SH-SY5Y (cell line): ENCODE results near the gene CNOT4.

Experiments
- GATA2 ChIP-seq: IDR thresholded peaks from 2 replicates; pipeline ENCODE4 v1.6.1; 2011; ENCODE audit warnings: mild to moderate bottlenecking, low read depth, low read length
- GATA3 ChIP-seq: IDR thresholded peaks from 2 replicates; pipeline ENCODE4 v1.6.1; 2011; ENCODE audit warnings: low read depth, mild to moderate bottlenecking, low read length, moderate library complexity

DNA sequence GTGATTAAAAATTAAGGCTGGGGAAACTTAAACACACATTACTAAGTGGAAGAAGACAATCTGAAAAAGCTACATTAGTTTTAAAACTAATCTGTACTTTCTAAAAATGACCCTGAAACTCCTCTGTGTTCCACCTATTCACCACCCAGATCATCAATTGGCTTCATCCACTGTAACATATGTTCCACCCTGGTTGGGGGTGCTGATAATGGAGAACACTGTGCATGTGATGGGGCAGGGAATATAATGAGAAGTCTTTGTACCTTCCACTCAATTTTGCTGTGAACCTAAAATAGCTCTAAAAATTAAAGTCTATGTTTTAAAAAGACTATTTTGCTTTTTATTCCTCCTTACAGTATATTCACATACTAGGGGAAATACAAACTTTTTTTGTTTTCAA, 132.7 kb downstream of the CNOT4 start:
- TF ChIP-seq GATA2, result no peak
- no peak for TF ChIP-seq GATA3
